K562 (cell line): ENCODE data around the gene ZNF646. TPM values are rescaled to one million over a fixed set of nuclear protein-coding genes. Genes with fewer than 3 reads are reported as not detected.

Experiments used
- FOXJ2 ChIP-seq: fragments of 200-800 bp; sonication (Bioruptor generic); IDR thresholded peaks from 2 replicates; pipeline ENCODE4 v1.6.1; 2016; ENCODE audit warnings: missing genetic modification characterization, missing compliant biosample characterization
- FOXP1 ChIP-seq: sonication (generic); formaldehyde crosslinking; IDR thresholded peaks from 2 replicates; pipeline ENCODE4 v1.8.0; 2022; ENCODE audit warnings: mild to moderate bottlenecking, missing genetic modification reagents
- GABPA ChIP-seq: fragments of 200-800 bp; sonication (Bioruptor generic); conservative IDR thresholded peaks from 2 replicates; pipeline ENCODE4 v1.6.1; 2016; ENCODE audit warnings: low read depth, missing genetic modification characterization, missing compliant biosample characterization
- HNRNPL ChIP-seq: fragments of 200-400 bp; formaldehyde crosslinking; IDR thresholded peaks from 2 replicates; pipeline ENCODE4 v1.6.1; 2017; ENCODE audit warnings: low read depth, mild to moderate bottlenecking, low read length
- IRF2 ChIP-seq: sonication (generic); formaldehyde crosslinking; IDR thresholded peaks from 2 replicates; pipeline ENCODE4 v1.8.1; 2022; ENCODE audit warnings: mild to moderate bottlenecking, missing genetic modification reagents
- TAF1 ChIP-seq: IDR thresholded peaks from 2 replicates; pipeline ENCODE4 v1.6.1; 2011; ENCODE audit warnings: mild to moderate bottlenecking, low read length, moderate library complexity; ENCODE audit not compliant: insufficient read depth, control insufficient read depth, severe bottlenecking; ENCODE audit errors: extremely low read depth
- XRCC5 ChIP-seq: fragments of 200-400 bp; formaldehyde crosslinking; IDR thresholded peaks from 2 replicates; pipeline ENCODE4 v1.6.1; 2017; ENCODE audit warnings: low read depth, mild to moderate bottlenecking, low read length
- ZNF224 ChIP-seq: sonication (generic); formaldehyde crosslinking; IDR thresholded peaks from 2 replicates; pipeline ENCODE4 v1.8.0; 2022; ENCODE audit warnings: mild to moderate bottlenecking, missing genetic modification reagents
- ZNF311 ChIP-seq: fragments of 250-450 bp; sonication (Bioruptor Pico); IDR thresholded peaks from 2 replicates; pipeline ENCODE4 v1.4.0; 2020; ENCODE audit warnings: mild to moderate bottlenecking, moderate library complexity
- polyA plus RNA-seq, 8 experiments: library from polyadenylated mRNA; depleted of rRNA in 4 of 8; stranded (reverse) in 5 of 8; unstranded in 3 of 8; fragments of >200 nt; fragmentation: Nextera tagmentation in 2 of 8; fragmentation: Illumina TruSeq in 1 of 8; extraction: Ambion mirVana in 2 of 8; extraction: Trizol in 1 of 8; gene quantifications; 2 replicates each; pipeline versions ENCODE4 v1.2.1 to v1.2.3, GENCODE V29; 2011 to 2014; ENCODE audit warnings: inconsistent platforms in 1 of 8, missing spikeins in 1 of 8
- total RNA-seq, 7 experiments: library from RNA; depleted of rRNA in 6 of 7; stranded (reverse); fragments of >200 nt in 6 of 7; fragmentation: Illumina TruSeq in 2 of 7; extraction: Trizol in 2 of 7; gene quantifications; 2 replicates each; pipeline versions ENCODE4 v1.2.1 to v1.2.3, GENCODE V29; 2011 to 2021; ENCODE audit warnings: low replicate concordance in 1 of 7
- TF ChIP-seq, protein P1 (sequence below): fragments of 150-350 bp; IDR thresholded peaks from 2 replicates; pipeline ENCODE4 v1.6.1; 2014; ENCODE audit warnings: low read depth, mild to moderate bottlenecking, low read length, borderline replicate concordance
- TF ChIP-seq, protein P2 (sequence below): fragments of 250-450 bp; sonication (Bioruptor Pico); IDR thresholded peaks from 2 replicates; pipeline ENCODE4 v1.6.1; 2021; ENCODE audit warnings: mild to moderate bottlenecking
- TF ChIP-seq, protein P3 (sequence below): fragments of 250-450 bp; sonication (Bioruptor Pico); IDR thresholded peaks from 2 replicates; pipeline ENCODE4 v1.5.0; 2021
- TF ChIP-seq, protein P4 (sequence below), 2 experiments: fragments of 150-350 bp in 1 of 2; IDR thresholded peaks; 2 replicates each; pipeline ENCODE4 v1.6.1; 2012 to 2016; ENCODE audit warnings: low read depth in 2 of 2, low read length in 2 of 2, mild to moderate bottlenecking in 1 of 2, moderate library complexity in 1 of 2
- TF ChIP-seq, protein P5 (sequence below): sonication (generic); formaldehyde crosslinking; IDR thresholded peaks from 2 replicates; pipeline ENCODE4 v1.8.1; 2023; ENCODE audit warnings: mild to moderate bottlenecking, missing genetic modification reagents

ZNF646 gene
- total and polyA plus RNA-seq, 9 of the 15 experiments (the other 6 are each of a cell fraction or from before 2014, with no cell fraction given) = 0.08 to 20.6 (median 8.0) TPM

DNA sequence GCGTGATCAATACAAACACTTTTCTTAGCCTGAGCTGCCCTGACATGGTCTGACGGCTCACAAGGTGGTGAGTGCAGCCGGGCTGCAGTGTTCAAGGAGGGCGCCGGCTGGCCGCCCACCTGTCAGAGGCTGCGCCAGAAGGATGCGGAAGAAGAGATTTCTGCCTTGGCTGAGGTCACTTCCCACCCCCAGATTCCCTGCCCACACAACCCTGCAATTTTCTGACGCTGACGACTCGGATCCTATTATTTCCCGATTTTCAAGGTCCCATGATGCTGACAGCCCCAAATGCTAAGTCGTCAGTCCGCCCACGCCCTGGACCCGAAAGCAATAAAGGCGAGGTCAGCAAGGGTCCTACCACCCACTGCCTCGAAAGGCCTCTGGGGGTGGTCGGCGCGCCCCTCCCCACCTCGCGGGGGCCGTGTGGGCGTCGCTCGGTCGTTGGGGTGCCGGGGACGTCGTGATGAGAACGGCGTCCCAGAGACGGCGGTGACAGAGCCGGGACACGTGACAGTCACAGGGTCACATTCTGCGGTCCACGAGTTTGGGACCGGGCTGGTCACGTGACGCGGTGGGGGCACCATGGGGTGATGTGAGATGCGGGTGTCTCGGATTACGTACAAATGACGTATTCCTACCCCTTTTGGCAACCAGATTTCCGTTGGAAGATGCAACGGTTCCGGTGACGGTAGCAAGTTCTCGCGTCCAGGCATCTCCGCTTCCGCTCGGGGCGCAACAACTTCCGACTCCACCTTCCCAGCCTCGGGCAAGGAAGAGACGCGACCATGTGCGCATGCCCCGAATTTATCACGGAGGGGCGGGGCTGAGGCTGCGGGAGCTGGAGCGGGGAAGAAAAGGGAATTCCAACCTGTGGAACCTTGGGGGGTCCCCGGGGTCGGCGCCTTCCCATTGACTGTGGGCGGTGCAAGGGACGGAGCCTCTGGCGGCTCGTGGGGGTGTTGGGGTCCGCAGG, 41.2 kb upstream of the ZNF646 start, which contains the start of gene STX4 (continued):
- TF ChIP-seq FOXJ2 (tag) (0 out of 2 replicates have a peak, but pooled peaks have one; percentile 51), HNRNPL (no peak), FOXP1 (CRISPR knock-in tag) (peak; percentile 55), GABPA (tag) (peak; percentile 99), ZNF224 (CRISPR knock-in tag) (0 out of 2 replicates have a peak, but pooled peaks have one; percentile 49), TAF1 (no peak), ZNF311 (CRISPR knock-in tag) (no peak), XRCC5 (no peak), IRF2 (CRISPR knock-in tag) (no peak)
- TF ChIP-seq, protein P1, sequence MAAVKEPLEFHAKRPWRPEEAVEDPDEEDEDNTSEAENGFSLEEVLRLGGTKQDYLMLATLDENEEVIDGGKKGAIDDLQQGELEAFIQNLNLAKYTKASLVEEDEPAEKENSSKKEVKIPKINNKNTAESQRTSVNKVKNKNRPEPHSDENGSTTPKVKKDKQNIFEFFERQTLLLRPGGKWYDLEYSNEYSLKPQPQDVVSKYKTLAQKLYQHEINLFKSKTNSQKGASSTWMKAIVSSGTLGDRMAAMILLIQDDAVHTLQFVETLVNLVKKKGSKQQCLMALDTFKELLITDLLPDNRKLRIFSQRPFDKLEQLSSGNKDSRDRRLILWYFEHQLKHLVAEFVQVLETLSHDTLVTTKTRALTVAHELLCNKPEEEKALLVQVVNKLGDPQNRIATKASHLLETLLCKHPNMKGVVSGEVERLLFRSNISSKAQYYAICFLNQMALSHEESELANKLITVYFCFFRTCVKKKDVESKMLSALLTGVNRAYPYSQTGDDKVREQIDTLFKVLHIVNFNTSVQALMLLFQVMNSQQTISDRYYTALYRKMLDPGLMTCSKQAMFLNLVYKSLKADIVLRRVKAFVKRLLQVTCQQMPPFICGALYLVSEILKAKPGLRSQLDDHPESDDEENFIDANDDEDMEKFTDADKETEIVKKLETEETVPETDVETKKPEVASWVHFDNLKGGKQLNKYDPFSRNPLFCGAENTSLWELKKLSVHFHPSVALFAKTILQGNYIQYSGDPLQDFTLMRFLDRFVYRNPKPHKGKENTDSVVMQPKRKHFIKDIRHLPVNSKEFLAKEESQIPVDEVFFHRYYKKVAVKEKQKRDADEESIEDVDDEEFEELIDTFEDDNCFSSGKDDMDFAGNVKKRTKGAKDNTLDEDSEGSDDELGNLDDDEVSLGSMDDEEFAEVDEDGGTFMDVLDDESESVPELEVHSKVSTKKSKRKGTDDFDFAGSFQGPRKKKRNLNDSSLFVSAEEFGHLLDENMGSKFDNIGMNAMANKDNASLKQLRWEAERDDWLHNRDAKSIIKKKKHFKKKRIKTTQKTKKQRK = no peak
- TF ChIP-seq, protein P2, sequence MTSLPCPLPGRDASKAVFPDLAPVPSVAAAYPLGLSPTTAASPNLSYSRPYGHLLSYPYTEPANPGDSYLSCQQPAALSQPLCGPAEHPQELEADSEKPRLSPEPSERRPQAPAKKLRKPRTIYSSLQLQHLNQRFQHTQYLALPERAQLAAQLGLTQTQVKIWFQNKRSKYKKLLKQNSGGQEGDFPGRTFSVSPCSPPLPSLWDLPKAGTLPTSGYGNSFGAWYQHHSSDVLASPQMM (CRISPR knock-in tag) = no peak
- TF ChIP-seq, protein P3, sequence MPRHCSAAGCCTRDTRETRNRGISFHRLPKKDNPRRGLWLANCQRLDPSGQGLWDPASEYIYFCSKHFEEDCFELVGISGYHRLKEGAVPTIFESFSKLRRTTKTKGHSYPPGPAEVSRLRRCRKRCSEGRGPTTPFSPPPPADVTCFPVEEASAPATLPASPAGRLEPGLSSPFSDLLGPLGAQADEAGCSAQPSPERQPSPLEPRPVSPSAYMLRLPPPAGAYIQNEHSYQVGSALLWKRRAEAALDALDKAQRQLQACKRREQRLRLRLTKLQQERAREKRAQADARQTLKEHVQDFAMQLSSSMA (CRISPR knock-in tag) = no peak
- TF ChIP-seq, protein P4, sequence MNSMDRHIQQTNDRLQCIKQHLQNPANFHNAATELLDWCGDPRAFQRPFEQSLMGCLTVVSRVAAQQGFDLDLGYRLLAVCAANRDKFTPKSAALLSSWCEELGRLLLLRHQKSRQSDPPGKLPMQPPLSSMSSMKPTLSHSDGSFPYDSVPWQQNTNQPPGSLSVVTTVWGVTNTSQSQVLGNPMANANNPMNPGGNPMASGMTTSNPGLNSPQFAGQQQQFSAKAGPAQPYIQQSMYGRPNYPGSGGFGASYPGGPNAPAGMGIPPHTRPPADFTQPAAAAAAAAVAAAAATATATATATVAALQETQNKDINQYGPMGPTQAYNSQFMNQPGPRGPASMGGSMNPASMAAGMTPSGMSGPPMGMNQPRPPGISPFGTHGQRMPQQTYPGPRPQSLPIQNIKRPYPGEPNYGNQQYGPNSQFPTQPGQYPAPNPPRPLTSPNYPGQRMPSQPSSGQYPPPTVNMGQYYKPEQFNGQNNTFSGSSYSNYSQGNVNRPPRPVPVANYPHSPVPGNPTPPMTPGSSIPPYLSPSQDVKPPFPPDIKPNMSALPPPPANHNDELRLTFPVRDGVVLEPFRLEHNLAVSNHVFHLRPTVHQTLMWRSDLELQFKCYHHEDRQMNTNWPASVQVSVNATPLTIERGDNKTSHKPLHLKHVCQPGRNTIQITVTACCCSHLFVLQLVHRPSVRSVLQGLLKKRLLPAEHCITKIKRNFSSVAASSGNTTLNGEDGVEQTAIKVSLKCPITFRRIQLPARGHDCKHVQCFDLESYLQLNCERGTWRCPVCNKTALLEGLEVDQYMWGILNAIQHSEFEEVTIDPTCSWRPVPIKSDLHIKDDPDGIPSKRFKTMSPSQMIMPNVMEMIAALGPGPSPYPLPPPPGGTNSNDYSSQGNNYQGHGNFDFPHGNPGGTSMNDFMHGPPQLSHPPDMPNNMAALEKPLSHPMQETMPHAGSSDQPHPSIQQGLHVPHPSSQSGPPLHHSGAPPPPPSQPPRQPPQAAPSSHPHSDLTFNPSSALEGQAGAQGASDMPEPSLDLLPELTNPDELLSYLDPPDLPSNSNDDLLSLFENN (IDR thresholded peaks at IDR 0.05; ENCODE audit: low read depth in 2 of 2, low read length in 2 of 2) = 0 out of 4 replicates have a peak, but pooled peaks of 1 of the 2 experiments have one; percentile 36
- TF ChIP-seq, protein P5, sequence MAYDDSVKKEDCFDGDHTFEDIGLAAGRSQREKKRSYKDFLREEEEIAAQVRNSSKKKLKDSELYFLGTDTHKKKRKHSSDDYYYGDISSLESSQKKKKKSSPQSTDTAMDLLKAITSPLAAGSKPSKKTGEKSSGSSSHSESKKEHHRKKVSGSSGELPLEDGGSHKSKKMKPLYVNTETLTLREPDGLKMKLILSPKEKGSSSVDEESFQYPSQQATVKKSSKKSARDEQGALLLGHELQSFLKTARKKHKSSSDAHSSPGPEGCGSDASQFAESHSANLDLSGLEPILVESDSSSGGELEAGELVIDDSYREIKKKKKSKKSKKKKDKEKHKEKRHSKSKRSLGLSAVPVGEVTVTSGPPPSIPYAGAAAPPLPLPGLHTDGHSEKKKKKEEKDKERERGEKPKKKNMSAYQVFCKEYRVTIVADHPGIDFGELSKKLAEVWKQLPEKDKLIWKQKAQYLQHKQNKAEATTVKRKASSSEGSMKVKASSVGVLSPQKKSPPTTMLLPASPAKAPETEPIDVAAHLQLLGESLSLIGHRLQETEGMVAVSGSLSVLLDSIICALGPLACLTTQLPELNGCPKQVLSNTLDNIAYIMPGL = peak; percentile 91; the same call in 1 of the 2 replicates
